Kidney glomerular epithelial cell (primary cell): ENCODE results near the gene TAP2.
"Not testable (repeated sequence)": the region's sequence is repeated elsewhere in the genome, so short reads cannot be mapped to it uniquely, and the experiment has no call there.

Experiments used
- DNase-seq: peaks from one replicate; lab custom pipeline; 2025; lab: John Stamatoyannopoulos, UW

Gene TAP2

GRCh38 chr6:32838114-32838958, at the start of gene TAP2:
Gene TAP2 (minus strand): TSS chr6:32838739. CDS start chr6:32838233, 506 bp downstream.
- peak; percentile 94 for DNase-seq

GRCh38 chr6:32887616-32888015, 49.1 kb upstream of the TAP2 start:
- no peak for DNase-seq

- peak; percentile 41 for DNase-seq
These were observed 48.3 kb upstream of the TAP2 start for GRCh38 chr6:32886681-32887383.

- peak; percentile 67 for DNase-seq
These were observed 47.3 kb upstream of the TAP2 start for GRCh38 chr6:32885698-32886286.

- no peak for DNase-seq
These were observed 45.2 kb upstream of the TAP2 start for GRCh38 chr6:32883789-32884188.

- no peak for DNase-seq
These were observed 44.3 kb upstream of the TAP2 start for GRCh38 chr6:32882879-32883250.

GRCh38 chr6:32880962-32881361, 42.4 kb upstream of the TAP2 start:
- DNase-seq = not testable (repeated sequence)

GRCh38 chr6:32879691-32880090, 41.2 kb upstream of the TAP2 start:
- DNase-seq = no peak

GRCh38 chr6:32876603-32877002, 38.1 kb upstream of the TAP2 start:
- DNase-seq = no peak

GRCh38 chr6:32873947-32874346, 35.4 kb upstream of the TAP2 start:
- not testable (repeated sequence) for DNase-seq

- peak; percentile 70 for DNase-seq
These were observed 29.8 kb upstream of the TAP2 start for GRCh38 chr6:32868257-32868788.

GRCh38 chr6:32867554-32868256, 29.2 kb upstream of the TAP2 start:
- DNase-seq = no peak

- no peak for DNase-seq
These were observed 28.5 kb upstream of the TAP2 start for GRCh38 chr6:32867022-32867477.

GRCh38 chr6:32865724-32866443, 27.3 kb upstream of the TAP2 start:
- DNase-seq = no peak

GRCh38 chr6:32862725-32863124, 24.2 kb upstream of the TAP2 start:
- no peak for DNase-seq

- no peak for DNase-seq
These were observed 22.1 kb upstream of the TAP2 start for GRCh38 chr6:32860674-32861073.

GRCh38 chr6:32858194-32858593, 19.7 kb upstream of the TAP2 start:
- no peak for DNase-seq

- DNase-seq = no peak
These were observed 18.8 kb upstream of the TAP2 start for GRCh38 chr6:32857156-32857891.

GRCh38 chr6:32855467-32856174, 17.1 kb upstream of the TAP2 start:
- no peak for DNase-seq
